Hindlimb muscle (tissue), 1 donor: ENCODE results near the gene HBG1. TPM values are rescaled to one million over a fixed set of nuclear protein-coding genes. Genes with fewer than 3 reads are reported as not detected.

Experiments used
- DNase-seq: peaks from one replicate; pipeline ENCODE4 v3.0.0-alpha.2; 2013
- polyA plus RNA-seq: library from polyadenylated mRNA; unstranded; fragments of 120-200 nt; gene quantifications from one replicate; pipeline ENCODE4 v1.2.1, GENCODE V29; 2013; ENCODE audit not compliant: insufficient read length

The HBG1 gene
- polyA plus RNA-seq, 1 donor = 7.3 TPM

GRCh38 chr11:5245155-5245554 is 4.5 kb downstream of the HBG1 start:
- no peak for DNase-seq

DNA sequence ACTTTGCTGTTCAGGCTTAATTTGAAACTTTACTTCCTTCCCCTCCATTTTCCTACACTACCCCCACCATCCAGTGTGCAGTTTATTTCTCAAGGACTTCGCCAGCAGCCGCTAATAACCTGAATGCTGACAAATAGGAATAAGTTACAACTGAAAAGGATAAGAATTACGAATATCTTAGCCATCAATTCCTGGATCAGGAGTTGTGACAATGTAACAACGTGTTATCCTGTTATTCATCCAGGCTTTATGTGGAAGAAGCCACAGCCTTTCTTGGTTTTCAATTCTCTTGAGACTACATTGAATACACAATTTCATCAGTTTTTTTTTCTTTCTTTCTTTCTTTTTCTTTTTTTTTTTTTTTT is 5.9 kb downstream of the HBG1 start:
- DNase-seq = no peak

- no peak for DNase-seq
These were observed 6.5 kb downstream of the HBG1 start for GRCh38 chr11:5242933-5243815.

GRCh38 chr11:5242208-5242607 is 7.4 kb downstream of the HBG1 start:
- no peak for DNase-seq

- DNase-seq = no peak
These were observed 8.2 kb downstream of the HBG1 start for GRCh38 chr11:5241458-5241857.

- DNase-seq = no peak
These were observed 9.2 kb downstream of the HBG1 start for GRCh38 chr11:5240458-5240857.

GRCh38 chr11:5240056-5240455 is 9.6 kb downstream of the HBG1 start:
- DNase-seq = no peak

DNA sequence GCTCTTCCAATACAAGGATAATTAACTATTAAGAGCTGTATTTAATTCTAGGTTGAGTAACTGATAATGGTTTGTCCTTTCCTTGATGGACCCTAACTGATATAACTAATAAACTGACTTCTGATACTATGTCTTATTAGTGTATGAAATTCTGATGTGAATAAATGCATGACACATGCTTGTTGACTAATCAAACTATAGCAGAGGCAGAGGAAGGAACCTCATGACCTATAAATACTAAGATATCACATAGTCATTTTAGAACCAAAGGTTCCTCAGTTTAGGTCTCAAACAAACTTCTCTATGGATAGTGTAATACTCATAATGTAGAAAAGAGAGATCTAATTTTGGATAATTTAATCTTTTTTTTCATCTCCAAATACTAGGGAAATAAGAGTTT is 10.6 kb downstream of the HBG1 start:
- DNase-seq = no peak

- no peak for DNase-seq
These were observed 11.2 kb downstream of the HBG1 start for GRCh38 chr11:5238486-5238885.

GRCh38 chr11:5237420-5237819 is 12.2 kb downstream of the HBG1 start:
- DNase-seq = no peak

- DNase-seq = no peak
These were observed 14.1 kb downstream of the HBG1 start for GRCh38 chr11:5235364-5236095.

- DNase-seq = no peak
These were observed 15.2 kb downstream of the HBG1 start, which contains the start of gene HBD for GRCh38 chr11:5234381-5234834. Gene HBD, minus strand, starts transcription at chr11:5234483. Its CDS starts 50 bp downstream, at chr11:5234433.

GRCh38 chr11:5233307-5233706 is 16.4 kb downstream of the HBG1 start:
- DNase-seq = no peak

DNA sequence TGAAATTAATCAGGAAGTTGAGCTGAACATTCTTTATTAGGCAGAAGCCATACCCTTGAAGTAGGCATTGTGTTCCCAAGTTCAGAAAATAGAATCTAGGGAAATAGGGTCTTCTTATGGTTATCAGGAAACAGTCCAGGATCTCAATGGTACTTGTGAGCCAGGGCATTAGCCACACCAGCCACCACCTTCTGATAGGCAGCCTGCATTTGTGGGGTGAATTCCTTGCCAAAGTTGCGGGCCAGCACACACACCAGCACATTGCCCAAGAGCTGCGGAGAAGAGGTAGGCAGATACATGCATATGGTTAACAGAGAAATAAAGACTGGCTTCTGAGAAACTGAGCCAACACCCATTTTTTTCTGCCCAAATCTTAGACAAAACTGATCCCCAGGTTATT is 16.8 kb downstream of the HBG1 start:
- no peak for DNase-seq

DNA sequence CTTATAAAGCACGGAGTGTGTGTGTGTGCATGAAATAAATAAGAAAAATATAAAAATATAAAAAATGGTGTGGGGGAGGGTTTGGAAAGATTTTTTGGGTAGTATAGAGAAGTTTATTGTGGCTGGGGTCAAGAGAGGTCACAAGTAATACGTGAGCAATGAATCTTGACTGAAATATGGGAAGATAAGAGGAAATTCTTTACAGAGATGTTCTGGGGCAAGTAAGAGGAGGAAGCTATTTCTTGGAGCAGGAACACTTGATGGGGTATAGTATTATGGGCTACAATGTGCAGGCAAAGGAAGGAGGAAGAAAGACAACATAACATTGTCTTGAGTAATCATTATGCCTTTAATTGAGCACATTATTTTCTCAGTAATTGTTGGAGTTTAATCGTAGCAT is 17.5 kb downstream of the HBG1 start:
- DNase-seq = no peak

DNA sequence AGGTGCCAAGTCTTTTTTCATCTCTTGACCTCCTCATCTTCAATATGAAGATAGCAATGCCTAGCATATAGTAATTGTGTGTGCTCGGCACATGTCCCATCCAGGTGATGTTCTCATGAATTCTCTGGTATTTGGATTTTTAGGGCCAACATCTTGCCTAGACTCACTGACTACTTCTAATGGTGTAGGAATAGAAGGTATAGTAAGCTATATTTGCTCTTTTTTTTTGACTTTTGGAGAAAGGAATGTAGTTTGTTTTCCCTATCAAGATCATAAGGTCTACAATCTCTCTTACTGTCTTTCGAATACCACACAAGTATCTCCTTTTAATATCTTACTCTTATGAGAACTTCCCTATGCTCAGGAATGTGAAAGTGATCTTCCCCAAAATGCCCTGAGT is 18.5 kb downstream of the HBG1 start:
- DNase-seq = no peak

- DNase-seq = no peak
These were observed 19.4 kb downstream of the HBG1 start for GRCh38 chr11:5230266-5230665.

- no peak for DNase-seq
These were observed 19.9 kb downstream of the HBG1 start for GRCh38 chr11:5229796-5230195.

DNA sequence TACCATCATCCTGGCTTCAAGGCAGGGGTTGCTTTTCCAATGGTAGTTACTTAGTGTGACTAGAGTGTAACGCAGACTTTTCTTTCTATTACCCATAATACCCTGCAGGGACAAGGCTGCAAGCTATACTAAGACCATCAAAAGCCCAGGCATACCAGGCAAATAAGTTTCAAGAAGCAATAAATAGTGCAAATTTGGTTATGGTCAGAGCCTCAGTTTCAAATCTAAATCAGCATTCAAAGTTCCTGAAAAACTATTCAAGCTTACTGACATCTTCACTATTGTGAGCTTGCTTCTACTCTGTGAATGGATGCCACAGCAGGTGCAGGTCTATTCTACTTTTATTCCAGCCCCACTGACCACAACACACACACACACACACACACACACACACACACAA is 20.3 kb downstream of the HBG1 start:
- DNase-seq = no peak

GRCh38 chr11:5228124-5228523 is 21.5 kb downstream of the HBG1 start:
- no peak for DNase-seq

GRCh38 chr11:5227681-5228080 is 22.0 kb downstream of the HBG1 start:
- no peak for DNase-seq

DNA sequence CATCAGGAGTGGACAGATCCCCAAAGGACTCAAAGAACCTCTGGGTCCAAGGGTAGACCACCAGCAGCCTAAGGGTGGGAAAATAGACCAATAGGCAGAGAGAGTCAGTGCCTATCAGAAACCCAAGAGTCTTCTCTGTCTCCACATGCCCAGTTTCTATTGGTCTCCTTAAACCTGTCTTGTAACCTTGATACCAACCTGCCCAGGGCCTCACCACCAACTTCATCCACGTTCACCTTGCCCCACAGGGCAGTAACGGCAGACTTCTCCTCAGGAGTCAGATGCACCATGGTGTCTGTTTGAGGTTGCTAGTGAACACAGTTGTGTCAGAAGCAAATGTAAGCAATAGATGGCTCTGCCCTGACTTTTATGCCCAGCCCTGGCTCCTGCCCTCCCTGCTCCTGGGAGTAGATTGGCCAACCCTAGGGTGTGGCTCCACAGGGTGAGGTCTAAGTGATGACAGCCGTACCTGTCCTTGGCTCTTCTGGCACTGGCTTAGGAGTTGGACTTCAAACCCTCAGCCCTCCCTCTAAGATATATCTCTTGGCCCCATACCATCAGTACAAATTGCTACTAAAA is 22.8 kb downstream of the HBG1 start, which contains the start of gene HBB:
Gene HBB, minus strand, starts transcription at position 340 of the 579 bp plus-strand sequence. Its CDS starts 50 bp downstream, at position 290.
- no peak for DNase-seq

DNA sequence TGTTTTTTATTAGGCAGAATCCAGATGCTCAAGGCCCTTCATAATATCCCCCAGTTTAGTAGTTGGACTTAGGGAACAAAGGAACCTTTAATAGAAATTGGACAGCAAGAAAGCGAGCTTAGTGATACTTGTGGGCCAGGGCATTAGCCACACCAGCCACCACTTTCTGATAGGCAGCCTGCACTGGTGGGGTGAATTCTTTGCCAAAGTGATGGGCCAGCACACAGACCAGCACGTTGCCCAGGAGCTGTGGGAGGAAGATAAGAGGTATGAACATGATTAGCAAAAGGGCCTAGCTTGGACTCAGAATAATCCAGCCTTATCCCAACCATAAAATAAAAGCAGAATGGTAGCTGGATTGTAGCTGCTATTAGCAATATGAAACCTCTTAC is 24.2 kb downstream of the HBG1 start:
- DNase-seq = no peak
